HG03469 (cell line): Measurements from ENCODE around the gene HBE1.

Experiments
- ATAC-seq: cut with Tn5 transposase; IDR thresholded peaks from one replicate; pipeline ENCODE4 v1.9.1; 2021; ENCODE audit warnings: mild to moderate bottlenecking, moderate library complexity, moderate number of reproducible peaks; ENCODE audit not compliant: unreplicated experiment

HBE1 gene

GRCh38 chr11:5235364-5236095, 34.2 kb downstream of the HBE1 start:
- no peak for ATAC-seq

GRCh38 chr11:5234381-5234834, 35.3 kb downstream of the HBE1 start, which contains the start of gene HBD:
Gene HBD, minus strand, starts transcription at chr11:5234483. Its CDS starts 50 bp downstream, at chr11:5234433.
- ATAC-seq, result peak; percentile 71

GRCh38 chr11:5233307-5233706, 36.4 kb downstream of the HBE1 start:
- no peak for ATAC-seq

GRCh38 chr11:5232821-5233220, 36.9 kb downstream of the HBE1 start:
- no peak for ATAC-seq

- no peak for ATAC-seq
Measured at GRCh38 chr11:5232176-5232575, 37.6 kb downstream of the HBE1 start.

GRCh38 chr11:5231111-5231510, 38.6 kb downstream of the HBE1 start:
- no peak for ATAC-seq

GRCh38 chr11:5230266-5230665, 39.5 kb downstream of the HBE1 start:
- ATAC-seq, result no peak

- ATAC-seq, result no peak
Measured at GRCh38 chr11:5229796-5230195, 39.9 kb downstream of the HBE1 start.

GRCh38 chr11:5229356-5229755, 40.4 kb downstream of the HBE1 start:
- no peak for ATAC-seq

GRCh38 chr11:5228124-5228523, 41.6 kb downstream of the HBE1 start:
- no peak for ATAC-seq

GRCh38 chr11:5227681-5228080, 42.1 kb downstream of the HBE1 start:
- ATAC-seq, result no peak

GRCh38 chr11:5226732-5227310, 42.9 kb downstream of the HBE1 start, which contains the start of gene HBB:
Gene HBB, minus strand, starts transcription at chr11:5227071. Its CDS starts 50 bp downstream, at chr11:5227021.
- no peak for ATAC-seq

GRCh38 chr11:5225480-5225871, 44.3 kb downstream of the HBE1 start:
- ATAC-seq, result no peak

- no peak for ATAC-seq
Measured at GRCh38 chr11:5224538-5225479, 44.9 kb downstream of the HBE1 start.

GRCh38 chr11:5223686-5224085, 46.1 kb downstream of the HBE1 start:
- no peak for ATAC-seq

GRCh38 chr11:5223146-5223545, 46.6 kb downstream of the HBE1 start:
- no peak for ATAC-seq
